GM12864 (cell line): ENCODE results near the gene RANBP3.

Experiments used
- DNase-seq: peaks from one replicate; pipeline ENCODE4 v3.0.0-alpha.2; 2011; ENCODE audit warnings: low read depth
- H3K4me3 ChIP-seq: 2 replicates; pipeline ENCODE4 v1.5.1; 2011; ENCODE audit warnings: mild to moderate bottlenecking, low read depth, low read length, control low read depth
- CTCF ChIP-seq: IDR thresholded peaks from 2 replicates; pipeline ENCODE4 v1.5.1; 2011; ENCODE audit warnings: low read depth, mild to moderate bottlenecking, moderate library complexity, low read length, control low read depth, inconsistent platforms; ENCODE audit errors: missing control alignments

The RANBP3 gene

GRCh38 chr19:5895890-5896289, 82.0 kb downstream of the RANBP3 start:
- no peak for DNase-seq
- no peak for TF ChIP-seq CTCF
- no peak overlapping the region for H3K4me3 ChIP-seq

DNA sequence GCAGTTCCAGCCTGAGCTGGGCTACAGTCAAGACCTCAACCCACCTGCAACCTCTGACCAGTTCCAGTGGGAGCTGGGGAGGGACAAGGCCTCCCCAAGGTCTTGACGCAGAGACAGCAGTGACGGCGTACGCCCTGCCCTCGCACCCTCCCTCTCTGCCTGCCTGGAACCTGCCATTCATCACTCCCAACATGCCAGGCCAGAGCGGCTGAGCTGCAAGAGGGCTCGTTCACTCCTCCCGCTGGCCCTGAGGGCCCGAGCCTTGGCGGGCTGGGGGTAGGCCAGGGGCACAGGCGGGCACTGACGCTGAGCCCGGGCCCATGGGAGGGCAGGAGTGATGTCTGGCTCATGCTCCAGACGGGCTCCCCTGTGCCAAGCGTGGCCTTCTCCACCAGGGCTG, 82.5 kb downstream of the RANBP3 start:
- TF ChIP-seq CTCF, result no peak
- no peak overlapping the region for H3K4me3 ChIP-seq
- no peak for DNase-seq

DNA sequence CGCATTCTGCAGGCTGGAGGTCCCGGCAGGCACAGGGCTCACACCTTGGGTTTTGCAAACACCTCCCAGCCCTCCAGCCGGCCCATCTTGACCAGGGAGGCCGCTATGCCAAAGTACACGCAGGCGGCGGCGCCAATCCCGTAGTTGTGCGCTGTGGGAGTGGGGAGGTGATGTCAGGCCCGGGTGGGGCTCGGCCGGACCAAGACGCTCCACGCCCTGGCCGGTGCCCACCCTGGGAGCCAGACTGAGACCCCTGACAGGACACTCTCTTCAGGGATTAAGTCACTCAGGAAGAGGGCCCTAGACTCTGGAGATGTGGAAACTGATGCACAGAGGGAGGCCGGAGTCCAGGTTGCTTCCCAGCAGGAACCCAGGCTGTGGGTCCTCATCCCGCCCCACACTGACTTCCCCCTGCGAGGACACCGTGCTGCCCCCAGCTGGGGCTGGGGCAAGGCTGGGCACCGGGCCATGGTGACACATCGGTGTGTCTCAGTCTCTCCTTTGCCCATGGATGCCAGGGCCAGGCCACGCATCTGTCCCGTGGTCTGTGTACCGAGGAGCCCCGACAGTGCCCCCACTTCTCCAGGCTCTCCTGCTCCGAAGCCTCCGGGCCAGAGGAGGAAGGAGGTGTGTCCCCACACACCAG, 83.1 kb downstream of the RANBP3 start:
- no peak overlapping the region for H3K4me3 ChIP-seq
- no peak for TF ChIP-seq CTCF
- no peak for DNase-seq

- no peak overlapping the region for H3K4me3 ChIP-seq
- DNase-seq, result no peak
- TF ChIP-seq CTCF, result no peak
Measured at GRCh38 chr19:5893907-5894703, 83.8 kb downstream of the RANBP3 start.

DNA sequence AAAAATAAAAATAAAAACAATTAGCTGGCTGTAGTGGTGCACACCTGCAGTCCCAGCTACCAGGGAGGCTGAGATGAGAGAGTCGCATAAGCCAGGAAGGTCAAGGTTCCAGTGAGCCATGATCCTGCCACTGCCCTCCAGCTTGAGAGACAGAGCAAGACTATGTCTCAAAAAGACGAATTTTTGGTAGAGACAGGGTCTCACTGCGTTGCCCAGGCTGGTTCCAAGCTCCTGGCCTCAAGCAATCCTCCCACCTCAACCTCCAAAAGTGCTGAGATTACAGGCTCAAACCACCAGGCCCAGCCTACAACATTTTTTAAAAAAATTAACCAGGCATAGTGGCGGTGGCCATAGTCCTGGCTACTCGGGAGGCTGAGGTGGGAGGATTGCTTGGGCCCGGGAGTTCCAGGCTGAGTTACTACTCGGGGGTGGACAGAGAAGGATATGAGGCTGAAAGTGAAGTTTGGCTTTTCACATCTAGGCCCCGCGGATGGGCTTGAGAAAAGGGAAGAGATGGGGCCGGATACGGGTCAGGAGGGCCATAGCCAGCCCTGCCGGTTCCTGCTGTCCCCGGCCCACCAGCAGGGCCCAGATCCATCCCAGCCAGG, 84.5 kb downstream of the RANBP3 start:
- TF ChIP-seq CTCF, result no peak
- H3K4me3 ChIP-seq, result no peak overlapping the region
- no peak for DNase-seq

GRCh38 chr19:5892772-5893275, 85.1 kb downstream of the RANBP3 start:
- DNase-seq, result no peak
- no peak for TF ChIP-seq CTCF
- H3K4me3 ChIP-seq, result no peak overlapping the region
